Hair follicle dermal papilla cell (primary cell): Measurements from ENCODE around the gene EXOC2. TPM values are rescaled to one million over a fixed set of nuclear protein-coding genes. Genes with fewer than 3 reads are reported as not detected.

Experiments
- total RNA-seq: library from RNA; depleted of rRNA; stranded (reverse); fragments of >200 nt; gene quantifications from 2 replicates; pipeline ENCODE4 v1.2.3, GENCODE V29; 2012

The EXOC2 gene, protein sequence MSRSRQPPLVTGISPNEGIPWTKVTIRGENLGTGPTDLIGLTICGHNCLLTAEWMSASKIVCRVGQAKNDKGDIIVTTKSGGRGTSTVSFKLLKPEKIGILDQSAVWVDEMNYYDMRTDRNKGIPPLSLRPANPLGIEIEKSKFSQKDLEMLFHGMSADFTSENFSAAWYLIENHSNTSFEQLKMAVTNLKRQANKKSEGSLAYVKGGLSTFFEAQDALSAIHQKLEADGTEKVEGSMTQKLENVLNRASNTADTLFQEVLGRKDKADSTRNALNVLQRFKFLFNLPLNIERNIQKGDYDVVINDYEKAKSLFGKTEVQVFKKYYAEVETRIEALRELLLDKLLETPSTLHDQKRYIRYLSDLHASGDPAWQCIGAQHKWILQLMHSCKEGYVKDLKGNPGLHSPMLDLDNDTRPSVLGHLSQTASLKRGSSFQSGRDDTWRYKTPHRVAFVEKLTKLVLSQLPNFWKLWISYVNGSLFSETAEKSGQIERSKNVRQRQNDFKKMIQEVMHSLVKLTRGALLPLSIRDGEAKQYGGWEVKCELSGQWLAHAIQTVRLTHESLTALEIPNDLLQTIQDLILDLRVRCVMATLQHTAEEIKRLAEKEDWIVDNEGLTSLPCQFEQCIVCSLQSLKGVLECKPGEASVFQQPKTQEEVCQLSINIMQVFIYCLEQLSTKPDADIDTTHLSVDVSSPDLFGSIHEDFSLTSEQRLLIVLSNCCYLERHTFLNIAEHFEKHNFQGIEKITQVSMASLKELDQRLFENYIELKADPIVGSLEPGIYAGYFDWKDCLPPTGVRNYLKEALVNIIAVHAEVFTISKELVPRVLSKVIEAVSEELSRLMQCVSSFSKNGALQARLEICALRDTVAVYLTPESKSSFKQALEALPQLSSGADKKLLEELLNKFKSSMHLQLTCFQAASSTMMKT
- 29.3 and 29.7 TPM in 2 replicates for total RNA-seq

DNA sequence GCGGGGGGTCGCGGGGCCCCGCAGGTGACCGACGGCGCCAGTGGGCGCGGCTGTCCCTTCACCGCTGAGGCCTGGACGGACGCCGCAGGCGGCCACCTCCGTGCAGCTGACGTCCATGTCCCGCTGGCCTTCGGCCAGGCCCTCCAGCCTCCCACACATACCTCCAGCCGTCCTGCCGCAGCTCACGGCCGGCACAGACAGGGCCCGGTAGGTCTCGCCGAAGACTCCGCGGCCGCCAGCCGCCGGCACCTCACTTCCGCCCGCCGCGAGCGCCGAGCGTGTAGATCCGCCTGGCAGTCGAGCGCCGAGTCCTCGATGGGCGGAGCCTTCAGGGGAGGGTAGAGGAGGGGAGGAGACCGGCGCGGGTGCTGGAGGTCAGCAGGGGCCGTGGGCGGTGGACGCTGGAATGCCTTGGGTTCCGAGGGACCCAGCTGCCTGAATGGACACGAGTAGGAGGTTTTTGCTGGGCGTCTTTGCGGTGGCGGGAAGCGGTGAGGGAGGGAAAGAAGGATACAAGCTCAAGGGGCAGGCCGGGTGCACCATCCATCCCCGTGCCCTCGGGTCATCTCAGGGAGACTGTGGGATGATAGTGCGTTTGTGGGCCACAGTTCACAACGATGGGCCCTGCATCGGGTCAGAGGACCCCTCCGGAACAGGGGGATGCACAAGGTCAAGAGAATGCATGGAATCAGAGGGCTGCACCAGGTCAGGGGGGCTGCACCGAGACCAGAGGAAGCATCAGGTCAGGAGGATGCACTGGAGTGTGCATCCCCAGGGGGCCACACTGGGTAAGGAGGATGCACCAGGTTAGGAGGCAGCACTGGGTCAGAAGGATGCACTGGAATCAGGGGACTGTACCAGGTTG is at the start of gene EXOC2:
EXOC2 (minus strand) TSS at position 282 of the 865 bp plus-strand sequence. CDS start 55,321 bp downstream, outside the sequence.

DNA sequence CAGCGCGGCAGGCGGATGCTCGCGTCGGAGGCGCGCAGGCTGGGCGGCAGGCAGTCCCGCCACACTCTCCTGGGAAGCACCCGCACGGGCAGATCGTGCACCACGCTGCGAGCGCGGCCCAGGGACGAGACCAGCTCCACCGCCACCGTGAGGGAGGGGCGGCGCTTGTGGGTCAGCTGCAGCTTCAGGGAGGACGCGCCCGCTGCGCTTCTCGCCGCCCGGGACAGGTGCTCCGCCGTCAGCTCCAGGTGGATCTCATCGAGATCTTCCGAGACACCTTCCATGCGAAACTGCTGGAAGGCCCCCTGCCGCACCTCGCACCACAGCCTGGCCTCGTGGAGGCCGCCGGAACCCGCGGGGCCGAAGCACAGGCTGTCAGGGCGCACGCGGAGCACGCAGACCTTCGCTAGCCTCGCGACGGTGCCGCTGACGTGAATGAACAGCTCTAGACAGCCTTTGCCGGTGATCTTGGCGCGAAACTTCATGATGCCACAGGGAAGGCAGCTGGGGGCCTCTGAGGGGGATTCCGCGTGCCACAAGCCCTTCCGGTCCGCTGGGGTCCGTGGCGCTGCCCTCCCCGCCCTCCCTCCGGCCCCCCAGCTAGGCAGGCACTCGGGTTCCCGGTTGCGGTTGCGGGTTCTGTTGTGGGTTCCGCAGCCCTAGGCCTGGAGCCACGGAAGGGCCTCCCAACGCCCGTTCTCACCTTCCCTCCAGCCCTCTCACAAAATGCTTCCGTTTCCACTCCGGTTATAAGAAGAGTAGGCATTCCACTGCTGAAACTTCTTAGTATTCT is 36.3 kb downstream of the EXOC2 start, which contains the start of gene HUS1B:
HUS1B (minus strand) TSS at position 641 of the 793 bp plus-strand sequence; CDS start at position 485, 156 bp downstream.

Other genes with a start within 250 kb of the EXOC2 start
- gene HUS1B, start 36.0 kb downstream of the EXOC2 start, total RNA-seq, result 0.85 and 0.97 TPM in 2 replicates